Measurements from ENCODE around the gene CFAP157.

DNA sequence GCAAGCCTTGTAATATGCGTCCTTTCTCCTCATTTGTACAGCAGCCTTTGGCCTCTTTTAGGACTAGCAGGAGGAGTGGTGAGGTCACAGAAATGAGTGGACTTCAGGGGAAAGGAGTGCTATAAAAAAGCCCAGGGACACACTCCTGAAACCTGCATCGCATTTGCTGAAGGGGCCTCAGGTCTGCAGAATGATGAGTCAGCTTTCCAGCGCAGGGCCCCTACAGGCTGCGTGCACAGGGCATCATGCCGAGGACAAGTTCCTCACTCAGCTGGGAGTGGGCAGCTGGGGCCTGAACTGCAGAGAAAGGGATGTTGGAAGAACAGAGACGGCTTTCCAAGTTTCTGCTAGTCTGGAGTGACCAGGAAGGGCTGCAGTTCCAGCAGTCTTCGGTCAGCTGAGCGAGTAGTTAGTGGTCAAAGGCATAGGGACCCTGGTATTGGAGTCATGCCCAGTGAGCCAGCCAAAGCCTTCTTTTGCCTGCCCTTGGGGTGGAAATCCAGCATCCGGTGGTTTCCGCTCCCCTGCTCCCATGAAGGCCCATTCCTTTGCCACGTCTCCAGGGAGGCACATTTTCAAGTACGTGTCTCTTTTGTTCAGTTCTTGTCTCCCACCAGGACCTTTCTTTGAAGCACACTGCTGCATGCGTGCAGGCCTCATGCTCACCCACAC is 17.3 kb upstream of the CFAP157 start:
- TF ChIP-seq POLR2A (IDR thresholded peaks at IDR 0.05; ENCODE audit: borderline replicate concordance, extremely low read depth, insufficient read depth, insufficient read length) (no peak), EZH2 (IDR thresholded peaks at IDR 0.05) (no peak), CTCF (IDR thresholded peaks at IDR 0.05 in 2 of 3, conservative IDR thresholded peaks at IDR 0.05 in 1 of 3; ENCODE audit: borderline replicate concordance in 1 of 3, insufficient read depth in 1 of 3, low read depth in 2 of 3, low read length in 2 of 3) (no peak), JUND (IDR thresholded peaks at IDR 0.05) (no peak), EZH2phosphoT487 (IDR thresholded peaks at IDR 0.05; ENCODE audit: borderline replicate concordance) (no peak), EGR1 (IDR thresholded peaks at IDR 0.05; ENCODE audit: low read depth) (no peak), RAD21 (IDR thresholded peaks at IDR 0.05; ENCODE audit: low read depth) (no peak), POLR2AphosphoS5 (IDR thresholded peaks at IDR 0.05; ENCODE audit: low read depth, low read length) (no peak), ZFX (IDR thresholded peaks at IDR 0.05) (no peak), TCF7L2 (IDR thresholded peaks at IDR 0.05; ENCODE audit: borderline replicate concordance, extremely low read depth, insufficient read depth, insufficient read length) (no peak), CEBPB (IDR thresholded peaks at IDR 0.05; ENCODE audit: low read depth) (no peak), SIN3A (IDR thresholded peaks at IDR 0.05; ENCODE audit: low read depth) (no peak)
- TF ChIP-seq, protein P1, sequence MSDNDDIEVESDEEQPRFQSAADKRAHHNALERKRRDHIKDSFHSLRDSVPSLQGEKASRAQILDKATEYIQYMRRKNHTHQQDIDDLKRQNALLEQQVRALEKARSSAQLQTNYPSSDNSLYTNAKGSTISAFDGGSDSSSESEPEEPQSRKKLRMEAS (IDR thresholded peaks at IDR 0.05), result no peak
